ENCODE data around the gene GBA3. TPM values are rescaled to one million over a fixed set of nuclear protein-coding genes. Genes with fewer than 3 reads are reported as not detected.
A peak's percentile ranks its signal among the peaks of the same experiment; 100 is the strongest.

GBA3 gene
- total and polyA plus RNA-seq, 2 of the 8 experiments (the other 6 are each of a cell fraction or from before 2014, with no cell fraction given), result not detected

DNA sequence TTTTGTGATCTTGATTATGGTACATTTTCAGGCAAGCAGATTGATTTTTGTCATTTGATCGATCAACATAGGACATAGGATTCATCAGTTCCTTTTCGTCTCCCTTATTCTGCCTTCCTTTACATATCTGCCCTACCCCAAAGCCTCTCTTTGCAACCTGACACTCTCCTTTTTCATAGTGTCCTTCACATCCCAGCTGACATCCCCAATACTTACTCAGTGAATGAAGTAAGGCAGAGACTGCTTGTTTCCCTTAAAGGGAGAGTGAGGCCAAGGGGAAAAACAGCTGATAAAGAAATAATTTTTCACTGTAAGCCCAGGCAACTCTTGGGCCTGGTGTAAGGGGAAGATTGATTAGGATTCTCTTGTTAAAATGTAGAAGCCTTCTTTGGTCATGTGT is 69.8 kb downstream of the GBA3 start:
- Histone ChIP-seq H2BK15ac (ENCODE audit: low read length) (no peak overlapping the region), H2AFZ (ENCODE audit: low read length) (no peak overlapping the region), H2BK120ac (replicated peaks; ENCODE audit: low read depth, low read length) (no peak overlapping the region), H2BK12ac (ENCODE audit: low read depth, low read length) (no peak overlapping the region), H3K14ac (ENCODE audit: insufficient read length) (no peak overlapping the region), H3K4me2 (ENCODE audit: insufficient read depth in 1 of 2, low read depth in 2 of 2, low read length in 2 of 2) (0 out of 4 replicates have a peak overlapping the region, but pooled peaks of 1 of the 2 experiments have one; percentile 0), H3K56ac (replicated peaks; ENCODE audit: insufficient read length, low read depth, low read length) (no peak overlapping the region), H3K23me2 (ENCODE audit: low read depth, low read length) (no peaks in the 10 kb centered on the region), H3K18ac (ENCODE audit: extremely low read depth, low read length) (no peak overlapping the region), H2BK20ac (ENCODE audit: low read length) (no peak overlapping the region), H3K79me2 (ENCODE audit: control insufficient read depth in 1 of 2, insufficient read depth in 2 of 2, low read length in 2 of 2) (no peaks in the 10 kb centered on the region), H4K8ac (ENCODE audit: extremely low read depth, insufficient read depth, low read length) (no peak overlapping the region), H3K9me3 (ENCODE audit: insufficient read depth in 2 of 2, low read depth in 1 of 2, low read length in 1 of 2) (no peaks in the 10 kb centered on the region), H3K27me3 (replicated peaks in 1 of 4; ENCODE audit: control insufficient read depth in 3 of 4, extremely low read depth in 1 of 4, insufficient read depth in 3 of 4, low read length in 3 of 4) (no peaks in the 10 kb centered on the region), H3K4ac (replicated peaks; ENCODE audit: insufficient read length, low read depth, low read length) (no peak overlapping the region), H2AK5ac (ENCODE audit: low read depth, low read length) (no peak overlapping the region), H3K9ac (replicated peaks in 1 of 4; ENCODE audit: extremely low read depth in 1 of 4, low read depth in 3 of 4, low read length in 3 of 4) (no peak overlapping the region), H3K4me3 (ENCODE audit: extremely low read depth in 1 of 4, insufficient read depth in 2 of 4, low read depth in 3 of 4, low read length in 4 of 4) (no peak overlapping the region), H2BK5ac (ENCODE audit: low read depth, low read length) (no peak overlapping the region), H4K20me1 (replicated peaks in 1 of 2; ENCODE audit: control insufficient read depth in 1 of 2, insufficient read depth in 2 of 2, low read length in 2 of 2) (no peaks in the 10 kb centered on the region), H3K4me1 (replicated peaks in 1 of 4; ENCODE audit: control insufficient read depth in 3 of 4, insufficient read depth in 4 of 4, low read length in 3 of 4) (0 out of 7 replicates have a peak, but pooled peaks cover 0 to 4% (median 0%) of the 10 kb centered on the region in 4 experiments), H3K36me3 (ENCODE audit: control insufficient read depth in 2 of 4, insufficient read depth in 4 of 4, low read length in 3 of 4) (no peaks in the 10 kb centered on the region), H4K5ac (ENCODE audit: insufficient read length, low read depth, low read length) (no peak overlapping the region), H3K27ac (ENCODE audit: low read depth, low read length) (no peak overlapping the region), H3K23ac (ENCODE audit: insufficient read length) (no peak overlapping the region), H4K91ac (replicated peaks; ENCODE audit: insufficient read length, low read length) (no peak overlapping the region), H3K79me1 (ENCODE audit: low read depth, low read length) (no peaks in the 10 kb centered on the region)
- ChIA-PET POLR2A (ENCODE audit: partially characterized antibody) (interaction anchor here (0.9 kb wide), 1 partner anchor 21 kb away, joined by 3 read pairs; no protein-coding TSS in a partner anchor), CTCF (ENCODE audit: partially characterized antibody) (no interaction called here)
- DNase-seq (ENCODE audit: low read depth in 1 of 2, low spot score in 2 of 2), result no peak
- 75% methylated on average over 2 of the region's 2 CpGs; no CpG with 5 or more reads in 1 of the 2 experiments for WGBS, 2 experiments (ENCODE audit: extremely low coverage in 1 of 2, insufficient coverage in 1 of 2, insufficient read length in 1 of 2, insufficient replicate concordance in 2 of 2, low coverage in 1 of 2, low lambda C conversion rate in 2 of 2, missing lambda C conversion rate in 1 of 2)
- peak; percentile 28 for FAIRE-seq
- TF ChIP-seq SIRT6 (IDR thresholded peaks at IDR 0.05; ENCODE audit: low read length) (no peak), GABPA (IDR thresholded peaks at IDR 0.05; ENCODE audit: borderline replicate concordance, insufficient read depth, low read length) (no peak), NANOG (IDR thresholded peaks at IDR 0.05; ENCODE audit: insufficient read depth, low read depth, low read length, poor library complexity, severe bottlenecking) (no peak), ASH2L (IDR thresholded peaks at IDR 0.05; ENCODE audit: low read length) (no peak), POLR2AphosphoS5 (IDR thresholded peaks at IDR 0.05; ENCODE audit: low read depth, low read length) (no peak), TAF1 (IDR thresholded peaks at IDR 0.05; ENCODE audit: low read depth, low read length) (no peak), SRF (IDR thresholded peaks at IDR 0.05; ENCODE audit: low read depth, low read length) (no peak), PHF8 (conservative IDR thresholded peaks at IDR 0.05; ENCODE audit: low read depth, low read length) (no peak)
- TF ChIP-seq, protein P1, sequence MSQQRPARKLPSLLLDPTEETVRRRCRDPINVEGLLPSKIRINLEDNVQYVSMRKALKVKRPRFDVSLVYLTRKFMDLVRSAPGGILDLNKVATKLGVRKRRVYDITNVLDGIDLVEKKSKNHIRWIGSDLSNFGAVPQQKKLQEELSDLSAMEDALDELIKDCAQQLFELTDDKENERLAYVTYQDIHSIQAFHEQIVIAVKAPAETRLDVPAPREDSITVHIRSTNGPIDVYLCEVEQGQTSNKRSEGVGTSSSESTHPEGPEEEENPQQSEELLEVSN (IDR thresholded peaks at IDR 0.05), result no peak
